Stimulated activated CD4-positive, alpha-beta T cell treated with anti-CD3 and anti-CD28 coated beads, TNF-alpha, amount 100 ng/mL, for 4 hours (primary cell): ENCODE data around the gene TWIST2.

Experiments
- DNase-seq, 3 experiments: peaks; one replicate each; pipeline ENCODE4 v3.0.0-alpha.2; 2020; ENCODE audit warnings: low read depth in 3 of 3

The TWIST2 gene

GRCh38 chr2:238847841-238848690, at the start of gene TWIST2:
TWIST2 (plus strand) TSS chr2:238848085; CDS start chr2:238848216, 131 bp downstream.
- DNase-seq, result no peak

GRCh38 chr2:238801791-238802190, 46.1 kb upstream of the TWIST2 start:
- no peak for DNase-seq

- no peak for DNase-seq
These were observed 44.9 kb upstream of the TWIST2 start for GRCh38 chr2:238802957-238803356.

DNA sequence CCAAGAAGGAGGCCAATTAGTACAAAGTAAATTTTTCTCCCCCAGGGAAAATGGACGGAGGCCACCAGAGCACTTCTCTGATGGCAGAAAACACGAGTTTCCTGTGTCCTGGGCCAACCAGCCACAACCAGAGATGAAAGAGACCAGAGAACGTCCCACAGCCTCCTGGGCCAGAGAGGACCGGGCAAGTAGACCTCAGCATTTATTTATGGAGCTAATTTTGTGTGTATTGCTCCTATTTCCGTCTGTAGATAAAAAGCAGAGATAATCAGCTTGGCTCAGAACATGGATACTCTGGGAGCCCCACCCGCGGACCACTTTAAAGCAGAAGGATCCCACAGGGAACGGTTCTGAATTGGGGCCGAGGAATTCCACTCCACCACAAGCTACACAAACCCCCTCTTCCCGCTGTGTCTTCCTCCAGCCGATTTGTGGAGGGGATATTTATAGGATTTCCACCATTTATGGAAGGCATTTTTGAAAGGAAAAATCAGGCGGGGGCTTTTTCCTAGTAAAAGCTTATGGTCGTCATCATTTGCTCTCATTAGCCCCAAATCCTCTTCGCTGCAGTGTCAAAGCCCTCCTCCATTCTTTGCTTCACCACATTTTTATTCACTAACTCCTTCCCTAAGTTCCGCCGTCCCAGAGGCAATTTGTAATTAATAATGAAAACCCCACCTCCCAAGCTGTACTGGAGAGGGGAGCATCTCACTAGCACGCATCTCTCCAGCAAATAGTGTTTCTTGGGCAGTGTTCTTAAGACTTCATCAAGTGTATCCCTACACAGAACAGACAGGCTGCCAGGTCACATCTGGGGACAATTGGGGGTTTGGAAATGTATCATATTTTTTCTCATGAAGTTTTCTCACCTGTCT, 43.7 kb upstream of the TWIST2 start:
- DNase-seq, result no peak

DNA sequence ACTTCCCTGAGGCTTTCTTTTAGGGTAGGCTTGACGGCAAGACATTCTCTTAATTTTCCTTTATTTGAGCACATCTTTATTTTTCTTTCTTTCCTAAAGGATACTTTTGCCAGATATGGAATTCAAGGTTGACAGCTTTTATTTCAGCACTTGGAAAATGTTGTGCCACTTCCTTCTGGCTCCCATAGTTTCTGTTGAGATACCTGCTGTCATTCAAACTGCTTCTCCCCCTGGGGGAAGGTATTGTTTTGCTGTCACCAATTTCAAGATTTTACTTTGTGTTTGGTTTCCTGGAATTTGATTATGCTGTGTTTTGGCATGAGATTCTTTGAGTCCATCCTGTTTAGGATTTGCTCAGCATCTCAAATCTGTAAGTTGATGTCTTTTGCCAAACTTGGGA, 39.1 kb upstream of the TWIST2 start:
- no peak for DNase-seq

- no peak for DNase-seq
These were observed 37.6 kb upstream of the TWIST2 start for GRCh38 chr2:238810321-238810720.

DNA sequence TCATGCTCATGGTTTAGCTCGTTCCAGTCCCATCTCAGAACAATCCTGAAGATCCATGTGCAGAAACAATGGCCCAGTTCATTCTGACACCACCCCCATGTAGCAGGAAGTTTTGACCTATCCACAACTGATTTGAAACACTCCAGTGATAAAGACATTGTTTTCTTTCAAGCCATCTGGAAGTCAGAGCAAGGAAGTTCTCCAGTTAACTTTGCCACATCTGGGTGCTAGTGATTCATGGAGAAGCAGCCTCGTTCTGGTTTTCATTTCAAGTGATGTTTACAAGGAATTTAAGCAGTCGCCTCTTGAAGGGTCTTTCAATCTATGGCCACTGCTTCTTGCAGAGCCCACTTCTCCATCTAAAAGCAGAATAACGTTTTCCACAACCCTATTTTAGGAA, 36.6 kb upstream of the TWIST2 start:
- no peak for DNase-seq

GRCh38 chr2:238811759-238812158, 36.1 kb upstream of the TWIST2 start:
- no peak for DNase-seq

DNA sequence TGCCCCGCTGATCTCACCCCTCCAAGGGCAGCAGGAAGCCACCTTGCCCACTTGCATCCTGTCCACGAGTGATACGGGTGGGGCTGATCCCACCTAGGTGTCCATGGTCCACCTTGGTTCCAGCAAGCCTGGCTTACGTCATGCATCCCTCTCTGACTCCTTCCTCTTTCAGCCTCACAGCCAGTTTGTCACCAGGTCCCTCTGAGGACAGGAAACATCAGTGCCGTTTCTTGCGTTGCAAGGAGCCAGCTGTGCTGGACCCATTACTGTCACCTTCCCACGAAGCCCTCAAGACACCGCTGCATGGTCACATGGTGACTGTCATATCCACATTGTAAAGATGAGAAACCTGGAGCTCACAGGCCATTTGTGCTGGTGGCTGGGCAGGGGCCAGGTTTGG, 34.8 kb upstream of the TWIST2 start:
- no peak for DNase-seq

GRCh38 chr2:238814815-238815214, 33.1 kb upstream of the TWIST2 start:
- no peak for DNase-seq

GRCh38 chr2:238816291-238816690, 31.6 kb upstream of the TWIST2 start:
- DNase-seq, result no peak

GRCh38 chr2:238817382-238817781, 30.5 kb upstream of the TWIST2 start:
- no peak for DNase-seq

- no peak for DNase-seq
These were observed 30.0 kb upstream of the TWIST2 start for GRCh38 chr2:238817891-238818290.

GRCh38 chr2:238818561-238818960, 29.3 kb upstream of the TWIST2 start:
- no peak for DNase-seq

DNA sequence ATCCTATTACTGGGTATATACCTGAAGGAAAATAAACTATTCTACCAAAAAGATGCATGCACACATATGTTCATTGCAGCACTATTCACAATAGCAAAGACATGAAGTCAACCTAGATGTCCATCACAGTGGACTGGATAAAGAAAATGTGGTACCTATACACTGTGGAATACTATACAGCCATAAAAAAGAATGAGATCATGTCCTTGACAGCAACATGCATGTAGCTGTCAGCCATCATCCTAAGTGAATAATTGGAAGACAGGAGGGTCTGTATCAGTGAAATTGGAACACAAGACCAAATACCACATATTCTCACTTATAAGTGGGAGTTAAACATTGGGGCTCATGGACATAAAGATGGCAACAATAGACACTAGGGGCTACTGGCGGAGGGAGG, 27.7 kb upstream of the TWIST2 start:
- no peak for DNase-seq

- no peak for DNase-seq
These were observed 27.0 kb upstream of the TWIST2 start for GRCh38 chr2:238820916-238821315.

GRCh38 chr2:238821391-238821790, 26.5 kb upstream of the TWIST2 start:
- DNase-seq, result no peak

DNA sequence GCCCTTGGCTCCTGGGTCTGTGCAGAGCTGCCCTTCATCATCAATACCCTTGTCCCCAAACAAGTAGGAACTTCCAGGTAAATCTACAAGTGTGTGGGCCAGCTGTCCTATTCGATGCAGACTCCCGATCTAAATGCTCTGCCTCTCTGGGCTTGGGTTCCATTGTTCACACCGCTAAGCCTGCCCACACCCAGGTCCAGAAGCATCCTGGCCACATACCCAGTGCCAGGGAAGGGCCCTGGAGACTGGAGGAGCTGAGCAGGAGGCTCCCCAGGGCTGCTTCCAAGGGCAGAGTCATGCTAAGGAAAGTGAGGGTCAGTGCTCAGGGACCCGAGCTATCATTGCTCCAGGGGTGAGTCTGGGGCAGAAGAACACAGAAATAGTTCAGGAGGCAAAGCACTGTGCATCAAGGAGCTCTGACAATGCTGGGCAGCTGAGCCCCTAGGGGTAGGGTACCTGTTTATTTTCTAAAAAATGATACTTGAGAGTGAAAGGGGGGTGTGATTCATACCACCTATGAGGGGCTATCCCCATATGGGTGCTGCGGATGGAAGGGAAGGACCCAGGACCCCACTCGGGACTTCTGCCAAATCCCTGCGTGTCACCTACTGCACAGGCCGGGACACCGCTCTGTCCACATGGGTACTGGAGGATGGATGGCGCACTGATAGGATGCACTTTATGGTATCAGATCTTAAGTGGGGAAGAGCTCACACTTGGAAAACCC, 25.8 kb upstream of the TWIST2 start:
- no peak for DNase-seq

GRCh38 chr2:238822955-238823354, 24.9 kb upstream of the TWIST2 start:
- DNase-seq, result no peak

GRCh38 chr2:238831177-238831576, 16.7 kb upstream of the TWIST2 start:
- no peak for DNase-seq

GRCh38 chr2:238834982-238835381, 12.9 kb upstream of the TWIST2 start:
- DNase-seq, result no peak

DNA sequence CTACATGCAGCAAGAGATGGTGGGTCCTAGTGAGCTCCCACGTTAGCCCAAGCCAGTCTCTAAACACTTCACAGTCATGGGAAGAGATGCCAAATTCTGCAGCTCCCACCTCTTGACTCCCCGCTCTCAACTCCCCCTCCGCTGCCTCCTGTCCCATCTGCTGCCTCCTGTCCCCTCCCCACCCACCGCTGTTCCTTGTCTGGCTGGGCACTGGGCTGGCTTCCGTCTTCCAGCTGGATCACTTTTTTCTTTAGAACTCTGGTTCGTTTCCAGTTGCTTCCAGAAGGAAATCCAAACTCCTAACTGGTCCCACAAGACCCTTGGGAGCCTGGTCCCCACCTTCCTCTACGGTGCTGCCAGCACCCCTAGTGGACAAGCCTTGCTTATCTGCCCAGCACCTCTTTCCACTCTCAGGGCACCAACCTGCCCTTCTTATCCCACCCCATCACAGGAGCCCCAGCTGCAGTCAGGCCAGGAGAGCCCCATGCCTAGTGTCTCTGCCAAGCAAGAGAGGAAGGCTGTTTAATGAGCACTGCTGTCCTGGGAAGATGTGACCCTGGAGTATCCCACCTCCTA, 12.1 kb upstream of the TWIST2 start:
- DNase-seq, result no peak
